Dedifferentiated amniotic fluid mesenchymal stem cell (primary cell): ENCODE data around the gene ELAVL3.
A peak's percentile ranks its signal among the peaks of the same experiment; 100 is the strongest.

ENCODE experiments used
- DNase-seq: peaks from one replicate; pipeline ENCODE4 v3.0.0-alpha.2; 2016; ENCODE audit errors: extremely low spot score

ELAVL3 gene

GRCh38 chr19:11480715-11481533 lies at the start of gene ELAVL3:
Gene ELAVL3 (minus strand): TSS chr19:11481046. CDS start chr19:11480608, 438 bp downstream.
- no peak for DNase-seq

GRCh38 chr19:11530432-11530831 lies 49.6 kb upstream of the ELAVL3 start:
- no peak for DNase-seq

- DNase-seq: peak; percentile 97
Measured at GRCh38 chr19:11528551-11529341, 47.9 kb upstream of the ELAVL3 start, which contains the start of gene ECSIT. Gene ECSIT (minus strand): TSS chr19:11529134. CDS start chr19:11519170, 9,964 bp downstream.

GRCh38 chr19:11519138-11519537 lies 38.3 kb upstream of the ELAVL3 start:
- DNase-seq: no peak

- DNase-seq: no peak
Measured at GRCh38 chr19:11513946-11514345, 33.1 kb upstream of the ELAVL3 start.

GRCh38 chr19:11510444-11510843 lies 29.6 kb upstream of the ELAVL3 start:
- no peak for DNase-seq

GRCh38 chr19:11507370-11508078 lies 26.7 kb upstream of the ELAVL3 start:
- DNase-seq: no peak

GRCh38 chr19:11506967-11507366 lies 26.1 kb upstream of the ELAVL3 start:
- DNase-seq: no peak

GRCh38 chr19:11506101-11506555 lies 25.3 kb upstream of the ELAVL3 start:
- no peak for DNase-seq

- DNase-seq: peak; percentile 91
Measured at GRCh38 chr19:11505504-11506100, 24.8 kb upstream of the ELAVL3 start, which contains the start of gene ZNF653. Gene ZNF653 (minus strand): TSS chr19:11505839. CDS start chr19:11505786, 53 bp downstream.

GRCh38 chr19:11505032-11505503 lies 24.2 kb upstream of the ELAVL3 start:
- peak; percentile 90 for DNase-seq

GRCh38 chr19:11504502-11505031 lies 23.7 kb upstream of the ELAVL3 start:
- no peak for DNase-seq

GRCh38 chr19:11499890-11500420 lies 19.1 kb upstream of the ELAVL3 start:
- no peak for DNase-seq

- DNase-seq: no peak
Measured at GRCh38 chr19:11499220-11499726, 18.4 kb upstream of the ELAVL3 start.

GRCh38 chr19:11496391-11497163 lies 15.7 kb upstream of the ELAVL3 start:
- DNase-seq: peak; percentile 32

GRCh38 chr19:11495885-11496284 lies 15.0 kb upstream of the ELAVL3 start:
- no peak for DNase-seq

GRCh38 chr19:11495481-11495880 lies 14.6 kb upstream of the ELAVL3 start:
- DNase-seq: no peak

GRCh38 chr19:11494634-11495285 lies 13.9 kb upstream of the ELAVL3 start:
- DNase-seq: no peak

- DNase-seq: no peak
Measured at GRCh38 chr19:11489378-11489777, 8.5 kb upstream of the ELAVL3 start.
